ENCODE measurements around the gene CAMK1G.

DNA sequence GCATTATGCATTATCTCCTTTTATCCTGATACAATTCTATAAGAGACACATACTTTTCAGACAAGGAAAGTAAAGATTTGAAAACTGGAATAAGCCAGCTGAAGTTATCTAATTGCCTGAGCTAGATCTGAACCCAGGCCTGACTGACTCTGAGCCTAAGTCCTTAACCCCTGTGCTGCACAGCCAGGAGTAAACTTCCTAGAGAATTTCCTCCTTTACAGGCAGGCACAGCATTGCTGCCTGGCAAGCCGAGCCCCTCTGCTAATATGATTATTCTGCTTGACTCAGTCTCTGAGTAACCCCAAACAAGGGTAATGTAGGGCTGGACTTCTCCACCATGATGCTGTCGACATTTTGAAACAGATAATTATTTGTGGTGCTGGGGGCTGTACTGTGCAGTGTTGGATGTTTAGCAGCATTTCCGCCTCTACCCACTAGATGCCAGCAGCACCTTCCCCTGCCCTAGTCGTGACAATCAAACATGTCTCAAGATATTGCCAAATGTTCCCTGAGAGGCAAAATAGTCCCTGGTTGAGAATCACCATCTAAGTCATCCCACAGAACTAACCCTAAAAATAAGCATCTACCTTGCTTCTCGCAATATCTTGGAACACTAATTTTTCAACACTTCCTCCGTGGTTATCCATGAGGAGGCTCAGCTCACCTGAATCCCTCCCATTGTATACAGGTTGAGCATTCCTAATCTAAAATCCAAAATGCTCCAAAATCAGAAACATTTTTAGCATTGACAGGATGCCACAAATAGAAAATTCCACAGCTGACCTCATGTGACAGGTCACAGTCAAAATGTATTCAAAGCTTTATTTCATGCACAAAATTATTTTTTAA lies 18.5 kb downstream of the CAMK1G start:
- peak; percentile 63 for TF ChIP-seq CTCF (IDR thresholded peaks at IDR 0.05; ENCODE audit: borderline replicate concordance, extremely low read depth, low read length, poor library complexity, severe bottlenecking)
- no peak for TF ChIP-seq EZH2 (IDR thresholded peaks at IDR 0.05; ENCODE audit: borderline replicate concordance, low read depth, low read length, severe bottlenecking)

All from DND-41 (cell line).